GM21723 (cell line): ENCODE data around the gene CDH8.

Experiments used
- ATAC-seq: cut with Tn5 transposase; IDR thresholded peaks from one replicate; pipeline ENCODE4 v1.9.1; 2021; ENCODE audit warnings: mild to moderate bottlenecking, moderate library complexity; ENCODE audit not compliant: unreplicated experiment

Gene CDH8

DNA sequence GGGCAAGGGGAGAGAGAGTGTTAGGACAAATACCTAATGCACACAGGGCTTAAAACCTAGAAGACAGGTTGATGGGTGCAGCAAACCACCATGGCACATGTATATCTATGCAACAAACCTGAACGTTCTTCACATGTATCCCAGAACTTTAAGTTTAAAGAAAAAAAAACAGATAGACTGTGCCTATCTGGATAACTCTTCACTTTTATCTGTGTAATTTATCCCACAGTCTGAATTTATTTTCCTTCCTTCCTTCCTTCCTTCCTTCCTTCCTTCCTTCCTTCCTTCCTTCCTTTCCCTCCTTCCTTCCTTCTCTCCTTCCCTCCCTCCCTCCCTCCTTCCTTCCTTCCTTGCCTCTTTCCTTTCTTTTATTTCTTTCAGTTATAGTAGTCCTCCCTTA, 370.7 kb downstream of the CDH8 start:
- no peak for ATAC-seq

DNA sequence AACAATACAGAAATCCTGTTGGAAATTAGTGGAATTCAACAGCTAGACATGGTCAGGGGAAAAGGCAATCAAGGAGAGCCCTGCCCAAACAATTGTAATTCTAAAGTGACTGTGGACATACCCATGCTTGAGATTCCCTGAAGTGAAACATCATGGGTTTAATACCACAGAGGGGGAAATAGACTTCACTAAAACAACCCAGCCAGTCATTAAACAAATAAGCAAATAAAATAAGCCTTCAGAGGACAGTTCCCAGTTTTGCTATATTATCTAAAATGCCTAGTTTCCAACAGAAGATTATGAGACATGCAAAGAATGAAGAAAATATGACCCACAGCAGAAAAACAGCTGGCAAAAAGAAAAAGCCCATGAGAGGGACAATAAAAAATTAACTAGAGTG, 376.3 kb downstream of the CDH8 start:
- ATAC-seq = no peak

DNA sequence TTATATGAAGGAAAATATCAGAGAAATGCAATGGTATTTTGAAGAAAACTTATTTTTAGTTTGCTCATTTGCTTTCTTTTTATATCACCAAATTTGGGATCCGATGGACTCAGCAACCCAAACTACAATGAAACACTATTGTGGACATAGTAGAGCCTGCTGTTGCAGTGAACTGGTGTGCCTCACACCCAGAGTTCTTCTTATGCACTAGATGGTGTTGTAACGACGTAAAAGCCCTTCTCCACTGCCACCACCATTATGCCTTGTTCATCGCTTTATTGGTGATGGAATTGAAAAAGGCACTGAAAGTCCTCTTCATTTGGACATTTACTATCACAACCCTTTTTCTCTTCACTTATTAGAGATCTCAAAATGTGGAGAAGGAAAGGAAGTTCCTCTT, 381.3 kb downstream of the CDH8 start:
- no peak for ATAC-seq

DNA sequence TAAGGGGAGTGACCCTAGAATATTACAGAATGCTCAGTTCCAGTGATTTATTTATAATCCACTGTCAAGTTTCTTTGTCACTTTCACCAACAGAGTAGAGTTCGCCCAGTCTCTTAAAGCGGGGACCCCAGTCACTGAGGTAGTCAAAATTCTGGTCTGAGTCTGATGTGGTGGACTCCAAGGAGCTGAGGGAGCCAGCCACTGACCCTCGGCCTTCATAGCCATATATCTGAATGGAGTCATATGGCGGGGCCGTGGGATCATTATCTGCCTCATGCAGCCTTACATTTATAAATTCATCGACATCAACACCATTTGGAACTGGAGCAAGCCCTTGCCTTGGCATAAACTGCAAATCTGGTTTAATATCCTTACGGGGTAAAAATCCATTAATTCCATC, 382.7 kb downstream of the CDH8 start:
- ATAC-seq = no peak

DNA sequence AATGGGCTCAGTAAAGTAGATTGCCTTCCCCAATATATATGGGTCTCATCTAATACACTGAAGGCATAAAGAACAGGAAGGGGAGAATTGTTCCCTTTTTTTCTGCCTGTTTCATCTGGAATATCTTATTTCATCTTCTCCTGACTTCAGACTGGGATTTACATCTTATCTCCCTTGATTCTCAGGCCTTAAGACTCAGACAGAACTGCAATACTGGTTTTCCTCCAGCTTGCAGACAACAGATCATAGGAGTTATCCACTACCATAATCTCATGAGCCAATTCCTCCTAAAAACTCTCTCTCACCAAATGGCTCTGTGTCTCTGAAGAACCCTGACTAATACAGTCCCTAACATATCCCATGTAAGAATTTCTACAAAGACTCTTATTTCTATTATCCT, 390.7 kb downstream of the CDH8 start:
- no peak for ATAC-seq

DNA sequence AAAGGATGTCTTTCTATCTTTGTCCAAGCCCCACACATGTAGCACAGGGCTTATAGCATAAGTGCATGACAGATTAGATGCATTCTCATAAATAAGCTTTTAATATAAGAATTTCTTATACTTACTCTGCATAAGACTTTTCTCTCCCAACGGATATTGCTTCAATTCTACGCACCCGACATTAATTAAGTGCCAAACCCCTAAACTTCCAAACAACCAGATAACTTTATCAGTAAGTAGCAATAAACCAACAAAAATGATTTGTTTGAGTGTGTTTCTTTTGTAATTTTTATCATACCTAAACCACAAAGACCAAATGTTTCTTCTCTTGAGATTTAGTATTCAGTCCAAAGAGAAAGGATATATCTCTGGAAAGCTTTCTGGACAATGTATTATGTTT, 391.5 kb downstream of the CDH8 start:
- ATAC-seq = no peak

DNA sequence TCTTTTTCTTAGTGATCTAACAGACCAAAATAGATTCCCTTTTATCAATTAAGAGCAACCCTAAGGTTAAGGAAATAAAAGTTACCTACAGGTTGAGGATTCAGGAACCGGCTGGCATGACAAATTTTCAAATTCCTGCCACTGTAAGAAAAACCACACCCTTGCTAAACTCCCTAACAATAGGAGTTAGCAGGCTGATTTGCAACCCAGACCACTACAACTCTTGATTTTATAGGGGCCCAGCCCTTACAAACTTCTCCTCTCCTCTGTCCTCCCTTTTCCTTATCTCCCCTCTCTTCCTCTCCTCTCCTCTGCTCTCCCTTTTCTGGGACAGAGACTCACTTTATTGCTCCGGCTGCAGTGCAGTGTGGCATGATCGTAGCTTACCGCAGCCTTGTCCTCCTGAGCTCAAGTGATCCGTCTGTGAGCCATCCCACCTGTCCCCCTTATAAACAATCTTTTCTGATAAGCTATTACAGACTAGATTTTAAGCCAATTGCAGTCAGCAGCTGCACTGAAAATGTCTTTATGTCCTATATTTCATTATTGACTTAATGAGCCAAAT, 418.9 kb downstream of the CDH8 start:
- ATAC-seq = no peak

DNA sequence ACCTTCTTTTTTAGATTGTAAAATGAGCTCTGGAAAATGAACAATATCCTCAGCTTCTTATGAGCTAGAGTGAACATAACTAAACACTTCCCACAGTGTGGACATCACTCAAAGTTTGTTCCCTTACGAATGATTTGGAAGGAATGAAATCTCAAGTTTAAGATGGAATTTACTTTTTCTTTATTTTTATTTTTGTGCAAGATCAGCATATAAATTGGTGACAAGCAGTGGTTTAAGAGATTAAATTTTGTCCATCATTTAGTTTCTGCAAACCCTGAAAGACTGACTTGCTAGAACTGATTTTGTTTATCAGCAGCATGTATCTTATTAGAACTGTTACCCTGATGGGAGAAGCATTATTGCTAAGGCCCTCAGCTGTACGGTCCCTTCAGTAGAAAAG, 420.1 kb downstream of the CDH8 start:
- no peak for ATAC-seq

DNA sequence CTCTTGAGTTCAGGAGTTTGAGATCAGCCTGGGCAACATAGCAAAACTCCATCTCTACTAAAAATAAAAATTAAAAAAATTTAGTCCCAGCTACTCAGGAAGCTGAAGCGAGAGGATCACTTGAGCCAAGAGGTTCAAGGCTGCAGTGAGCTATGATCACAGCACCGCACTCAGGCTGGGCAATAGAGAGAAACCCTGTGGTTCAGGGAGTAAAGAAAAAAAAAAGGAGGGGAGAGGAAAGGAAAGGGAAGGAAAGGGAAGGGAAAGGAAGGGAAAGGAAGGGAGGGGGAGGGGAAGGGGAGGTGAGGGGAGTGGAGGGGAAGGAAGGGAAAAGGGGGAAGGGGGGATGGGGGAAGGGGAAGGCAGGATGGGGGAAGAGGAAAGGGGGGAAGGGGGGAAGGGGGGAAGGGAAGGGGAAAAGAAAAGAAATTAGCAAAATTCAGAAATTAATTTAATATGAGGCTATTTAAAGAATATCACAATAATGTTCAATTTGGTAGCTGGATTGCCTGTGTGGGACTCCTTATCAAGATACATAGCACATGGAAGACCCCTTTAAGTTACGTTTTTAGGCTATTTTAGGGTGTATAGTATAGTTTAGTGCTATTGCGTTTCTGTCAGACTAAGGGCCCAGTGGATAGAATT, 424.3 kb downstream of the CDH8 start:
- no peak for ATAC-seq

DNA sequence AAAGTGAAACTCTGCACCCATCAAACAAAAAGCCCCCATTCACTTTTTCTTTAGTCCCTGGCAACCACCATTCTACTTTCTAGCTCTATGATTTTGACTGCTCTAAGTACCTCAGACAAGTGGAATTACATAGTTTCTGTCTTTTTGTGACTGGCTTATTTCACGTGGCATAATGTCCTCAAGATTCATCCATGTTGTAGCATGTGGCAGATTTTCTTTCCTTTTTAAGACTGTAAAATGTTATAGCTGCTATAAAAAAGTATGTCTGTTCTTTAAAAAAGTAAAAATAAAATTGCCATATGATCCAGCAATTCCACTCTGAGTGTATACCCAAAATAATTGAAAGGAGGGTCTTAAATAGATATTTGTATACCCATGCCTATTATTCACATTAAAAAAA, 429.7 kb downstream of the CDH8 start:
- no peak for ATAC-seq
